Measurements from ENCODE around the gene DNASE1L1. TPM values are rescaled to one million over a fixed set of nuclear protein-coding genes. Genes with fewer than 3 reads are reported as not detected.

Gene DNASE1L1, protein sequence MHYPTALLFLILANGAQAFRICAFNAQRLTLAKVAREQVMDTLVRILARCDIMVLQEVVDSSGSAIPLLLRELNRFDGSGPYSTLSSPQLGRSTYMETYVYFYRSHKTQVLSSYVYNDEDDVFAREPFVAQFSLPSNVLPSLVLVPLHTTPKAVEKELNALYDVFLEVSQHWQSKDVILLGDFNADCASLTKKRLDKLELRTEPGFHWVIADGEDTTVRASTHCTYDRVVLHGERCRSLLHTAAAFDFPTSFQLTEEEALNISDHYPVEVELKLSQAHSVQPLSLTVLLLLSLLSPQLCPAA
- 21.2 and 24.8 TPM in 2 replicates for total RNA-seq

- intact Hi-C loops (cut with micrococcal nuclease), result no loop called here
Measured at GRCh38 chrX:154409222-154409871, at the start of gene DNASE1L1. Gene DNASE1L1, minus strand, starts transcription at chrX:154409254. Its CDS starts 3,686 bp downstream, at chrX:154405568.

DNA sequence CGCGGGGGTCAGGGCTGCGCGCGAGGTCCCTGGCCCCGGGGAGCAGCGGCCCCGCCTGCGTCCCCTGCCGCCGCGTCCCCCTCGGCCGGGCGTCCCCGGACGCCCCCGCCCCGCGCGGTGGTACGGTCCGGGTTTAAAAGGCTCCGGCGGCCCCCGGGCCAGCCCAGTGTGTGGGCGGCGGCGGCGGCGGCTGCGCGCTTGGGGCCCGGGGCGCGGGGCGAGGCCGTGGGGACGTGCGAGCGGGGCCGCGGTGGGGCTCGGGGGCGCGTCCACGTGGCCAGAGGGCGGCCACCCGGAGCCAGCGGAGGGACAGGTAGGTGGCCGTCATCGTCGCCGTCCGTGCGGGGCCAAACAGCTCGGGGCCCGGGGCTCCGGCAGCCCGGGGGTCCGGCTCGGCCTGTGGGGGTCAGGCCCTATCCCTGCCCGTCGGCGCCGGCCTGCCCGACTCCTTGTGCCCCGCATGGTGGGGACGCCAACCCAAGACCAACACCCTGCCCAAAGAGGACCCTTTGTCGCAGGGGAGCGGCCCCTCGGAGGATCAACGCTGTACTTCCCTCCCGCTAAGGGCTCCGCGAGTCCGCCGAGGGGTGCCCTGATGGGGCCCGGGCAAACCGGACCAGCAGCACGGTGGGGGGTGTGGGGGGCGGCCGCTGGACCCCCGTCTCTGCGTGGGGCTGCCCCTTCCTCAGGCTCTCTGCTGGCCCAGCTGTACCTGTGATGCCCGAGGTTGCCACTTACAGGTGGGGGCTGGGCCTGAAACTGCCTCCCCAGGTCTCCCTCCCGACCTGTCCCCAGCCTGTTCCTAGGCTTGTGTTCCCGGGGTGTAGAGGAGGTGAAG is 49.3 kb upstream of the DNASE1L1 start, which contains the start of gene PLXNA3:
Gene PLXNA3 (plus strand): TSS at position 166 of the 838 bp plus-strand sequence. CDS start 1,903 bp downstream, outside the sequence.
- intact Hi-C loops (cut with micrococcal nuclease), result loop anchor here (2.0 kb wide), 2 partner anchors 30 to 32 kb away; partner anchors contain the start of genes ATP6AP1 and SLC10A3

DNA sequence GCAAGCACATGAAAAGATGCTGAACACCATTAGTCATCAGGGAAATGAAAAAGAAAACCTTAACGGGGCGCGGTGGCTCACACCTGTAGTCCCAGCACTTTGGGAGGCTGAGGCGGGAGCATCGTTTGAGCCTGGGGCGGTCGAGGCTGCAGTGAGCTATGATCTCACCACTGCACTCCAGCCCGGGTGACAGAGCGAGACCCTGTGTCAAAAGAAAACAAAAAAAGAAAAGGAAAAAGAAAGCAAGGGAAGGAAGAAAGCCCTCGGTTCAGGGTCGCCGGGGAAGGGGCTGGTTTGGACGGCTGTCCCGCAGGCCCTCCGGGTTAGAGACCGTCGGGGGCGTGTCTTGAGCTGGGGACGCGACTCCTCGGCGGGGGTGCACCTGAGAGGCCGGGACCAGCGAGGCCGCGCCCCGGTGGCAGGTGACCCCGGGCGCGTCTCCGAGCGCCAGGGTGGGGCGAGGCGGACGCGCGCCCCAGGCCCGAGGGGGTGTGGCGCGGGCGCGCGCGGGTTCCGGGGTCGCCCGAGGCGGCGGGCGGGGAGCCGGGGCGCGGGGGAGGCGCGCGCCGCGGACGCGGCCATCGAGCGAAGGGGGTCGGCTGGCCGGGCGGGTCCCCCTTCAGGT is 48.5 kb upstream of the DNASE1L1 start:
- intact Hi-C loops (cut with micrococcal nuclease), result loop anchor here (2.0 kb wide), 2 partner anchors 29 to 33 kb away; partner anchors contain the start of genes ATP6AP1 and SLC10A3

- intact Hi-C loops (cut with micrococcal nuclease), result no loop called here
Measured at GRCh38 chrX:154452823-154453222, 43.8 kb upstream of the DNASE1L1 start.

DNA sequence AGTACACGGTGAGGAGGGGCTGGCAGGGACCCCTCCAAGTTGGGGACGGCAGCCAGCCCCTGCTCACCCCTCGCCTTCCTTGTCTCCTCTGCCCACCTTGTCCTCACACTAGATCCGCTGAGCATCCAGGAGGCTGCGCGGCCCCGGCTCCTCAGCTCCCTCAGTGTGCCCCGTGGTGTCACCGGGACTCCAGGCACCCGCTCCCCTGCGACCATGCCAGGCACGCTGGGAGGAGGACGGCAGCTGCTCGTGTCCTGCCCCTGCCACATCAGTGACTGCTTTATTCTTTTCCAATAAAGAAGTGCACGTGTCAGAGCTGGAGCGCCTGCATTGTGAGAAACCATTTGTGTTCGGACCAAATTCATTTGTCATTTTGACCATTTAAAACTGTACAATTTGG is 41.3 kb upstream of the DNASE1L1 start:
- intact Hi-C loops (cut with micrococcal nuclease), result no loop called here

DNA sequence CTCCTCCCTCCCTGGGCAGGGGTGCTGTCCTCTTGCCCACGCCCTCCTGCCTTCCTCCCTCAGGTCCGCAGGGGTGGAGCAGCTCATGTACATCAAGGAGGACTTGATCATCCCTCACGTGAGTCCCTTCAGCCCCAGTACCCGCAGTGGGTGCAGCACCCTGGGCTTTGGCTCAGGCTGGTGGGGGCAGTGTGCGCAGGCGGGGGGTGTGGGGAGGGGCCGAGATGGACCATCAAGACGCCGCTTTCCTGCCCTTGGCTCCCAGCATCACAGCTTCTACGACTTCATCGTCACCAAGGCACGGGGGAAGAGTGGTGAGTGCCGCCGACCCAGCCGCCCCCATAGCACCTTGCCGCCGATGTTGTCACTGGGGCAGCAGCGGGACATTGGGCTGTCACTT is 40.6 kb upstream of the DNASE1L1 start:
- intact Hi-C loops (cut with micrococcal nuclease), result no loop called here

- intact Hi-C loops (cut with micrococcal nuclease), result no loop called here
Measured at GRCh38 chrX:154448484-154448883, 39.4 kb upstream of the DNASE1L1 start.

- intact Hi-C loops (cut with micrococcal nuclease), result no loop called here
Measured at GRCh38 chrX:154446430-154446829, 37.4 kb upstream of the DNASE1L1 start.

- intact Hi-C loops (cut with micrococcal nuclease), result no loop called here
Measured at GRCh38 chrX:154445776-154446175, 36.7 kb upstream of the DNASE1L1 start.

DNA sequence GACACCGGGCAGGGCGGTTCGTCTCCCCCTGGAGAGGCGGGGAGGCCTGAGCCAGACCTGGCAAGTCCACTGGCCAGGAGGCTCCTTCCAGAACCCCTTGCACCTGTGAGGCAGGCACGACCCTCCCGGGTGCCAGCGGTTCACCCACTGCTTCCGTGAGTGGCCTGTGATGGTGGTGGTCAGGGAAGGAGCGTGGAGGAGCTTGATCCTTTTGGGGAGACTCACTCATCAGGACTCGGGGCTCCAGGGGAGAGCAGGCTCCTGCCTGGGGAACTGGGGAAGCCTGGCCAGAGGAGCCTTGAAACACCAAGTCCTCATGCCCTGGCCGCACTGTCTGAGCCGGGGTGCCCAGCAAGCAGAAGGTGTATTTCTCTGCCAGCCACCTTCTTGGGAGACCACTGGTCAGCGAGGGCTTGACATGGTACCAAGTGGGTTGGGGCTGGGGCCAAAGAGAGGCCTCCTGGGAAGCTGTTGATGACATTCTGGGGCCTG is 35.7 kb upstream of the DNASE1L1 start:
- intact Hi-C loops (cut with micrococcal nuclease), result loop anchor here (5.0 kb wide), 1 partner anchor 32 kb away; the partner anchor contains the start of gene LAGE3

- intact Hi-C loops (cut with micrococcal nuclease), result loop anchor here (5.0 kb wide), 1 partner anchor 33 kb away; the partner anchor contains the start of gene LAGE3
Measured at GRCh38 chrX:154443992-154444754, 35.1 kb upstream of the DNASE1L1 start, which contains the start of gene FAM50A. Gene FAM50A, plus strand, starts transcription at chrX:154444141. Its CDS starts 95 bp downstream, at chrX:154444236.

DNA sequence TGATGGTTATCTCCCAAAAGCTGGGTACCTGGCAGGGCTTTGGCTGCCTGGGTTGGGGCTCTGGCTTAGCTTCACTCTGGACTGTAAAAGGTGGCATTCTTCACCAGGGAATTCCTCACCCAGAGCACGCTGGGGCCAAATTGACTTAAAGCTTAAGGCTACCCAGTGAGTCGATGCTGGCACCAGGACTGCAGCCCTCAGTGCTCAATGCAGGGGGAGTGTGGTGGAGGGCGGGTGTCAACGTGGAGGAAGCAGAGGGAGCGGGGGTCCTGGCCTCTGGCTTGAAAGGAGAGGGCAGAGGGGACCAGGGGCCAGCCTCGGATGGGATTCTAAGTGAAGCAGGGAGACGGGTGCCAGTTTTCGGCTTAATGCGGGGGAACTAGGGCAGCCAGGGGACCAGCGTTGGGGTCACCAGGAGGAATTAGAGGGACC is 34.4 kb upstream of the DNASE1L1 start:
- intact Hi-C loops (cut with micrococcal nuclease), result loop anchor here (5.0 kb wide), 1 partner anchor 34 kb away; the partner anchor contains the start of gene LAGE3

GRCh38 chrX:154441984-154442707 is 33.1 kb upstream of the DNASE1L1 start:
- intact Hi-C loops (cut with micrococcal nuclease), result loop anchor here (5.0 kb wide), 1 partner anchor 35 kb away; the partner anchor contains the start of gene LAGE3

DNA sequence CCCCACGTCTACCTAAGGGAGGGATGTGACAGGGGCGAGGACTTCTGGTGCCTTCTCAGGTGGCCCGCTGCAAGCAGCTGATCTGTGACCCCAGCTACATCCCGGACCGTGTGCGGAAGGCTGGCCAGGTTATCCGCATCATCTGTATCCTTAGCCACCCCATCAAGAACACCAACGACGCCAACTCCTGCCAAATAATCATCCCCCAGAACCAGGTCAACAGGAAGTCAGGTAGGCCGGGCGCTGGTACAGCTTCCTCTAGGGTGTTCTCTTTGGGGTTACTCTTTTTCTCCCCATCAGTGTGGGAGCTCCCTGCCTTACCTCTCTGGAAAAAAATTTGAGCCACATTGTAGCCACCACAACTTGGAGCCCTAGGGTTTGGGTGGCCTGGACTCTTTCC is 32.5 kb upstream of the DNASE1L1 start:
- intact Hi-C loops (cut with micrococcal nuclease), result loop anchor here (5.0 kb wide), 1 partner anchor 36 kb away; the partner anchor contains the start of gene LAGE3

DNA sequence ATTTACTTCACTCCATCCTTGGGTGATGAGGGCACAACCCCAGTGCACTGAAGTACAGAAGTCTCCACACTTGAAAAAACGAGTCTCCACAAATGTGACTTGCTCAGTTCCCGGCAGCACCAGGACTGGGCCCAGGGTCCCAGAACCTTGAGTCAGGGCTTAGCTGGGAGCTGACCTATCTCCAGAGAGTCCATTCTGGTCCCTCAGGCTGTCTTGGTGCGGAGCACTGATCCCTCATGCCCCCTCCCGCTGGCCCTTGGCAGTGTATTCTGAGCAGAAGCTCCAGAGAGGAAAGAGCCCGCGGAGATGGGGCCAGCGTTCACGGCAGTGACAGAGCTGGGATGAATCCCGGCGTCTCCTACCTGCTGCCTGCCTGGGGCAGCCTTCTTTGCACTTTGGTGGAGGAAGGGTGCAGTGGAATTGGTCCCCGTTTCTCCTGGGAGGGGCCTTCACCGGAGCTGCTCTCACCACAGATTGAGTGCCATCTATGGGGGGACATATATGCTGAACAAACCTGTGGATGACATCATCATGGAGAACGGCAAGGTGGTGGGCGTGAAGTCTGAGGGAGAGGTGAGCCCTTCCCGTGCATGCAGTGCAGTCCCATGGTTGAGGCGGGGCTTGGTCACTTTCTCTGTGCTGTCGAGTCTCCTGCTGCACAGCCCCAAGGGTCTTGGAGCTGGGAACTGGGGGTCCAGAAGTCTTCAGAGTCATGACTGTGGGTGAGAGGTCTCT is 31.7 kb upstream of the DNASE1L1 start:
- intact Hi-C loops (cut with micrococcal nuclease), result loop anchor here (5.0 kb wide), 1 partner anchor 37 kb away; the partner anchor contains the start of gene LAGE3

GRCh38 chrX:154439841-154440240 is 30.8 kb upstream of the DNASE1L1 start:
- intact Hi-C loops (cut with micrococcal nuclease), result loop anchor here (5.0 kb wide), 2 partner anchors 37 to 43 kb away; partner anchors contain the start of genes LAGE3 and RPL10

GRCh38 chrX:154437971-154438893 is 29.2 kb upstream of the DNASE1L1 start:
- intact Hi-C loops (cut with micrococcal nuclease), result loop anchor here (2.0 to 5.0 kb wide), 2 partner anchors 41 to 67 kb away; partner anchors contain the start of gene RPL10
